Mammary epithelial cell (primary cell): ENCODE data around the gene SLC9A9.

Experiments used
- EZH2 ChIP-seq: IDR thresholded peaks from 2 replicates; pipeline ENCODE4 v1.6.1; 2012; ENCODE audit warnings: low read length, inconsistent platforms, borderline replicate concordance
- TF ChIP-seq, protein P1 (sequence below), 2 donors: IDR thresholded peaks in 1 of 2; conservative IDR thresholded peaks in 1 of 2; 2 replicates each; pipeline ENCODE4 v1.5.1; 2011 to 2012; ENCODE audit warnings: inconsistent platforms in 2 of 2, low read length in 2 of 2, mild to moderate bottlenecking in 2 of 2, control low read depth in 1 of 2, low read depth in 1 of 2; ENCODE audit not compliant: insufficient read depth in 1 of 2; ENCODE audit errors: extremely low read depth in 1 of 2

DNA sequence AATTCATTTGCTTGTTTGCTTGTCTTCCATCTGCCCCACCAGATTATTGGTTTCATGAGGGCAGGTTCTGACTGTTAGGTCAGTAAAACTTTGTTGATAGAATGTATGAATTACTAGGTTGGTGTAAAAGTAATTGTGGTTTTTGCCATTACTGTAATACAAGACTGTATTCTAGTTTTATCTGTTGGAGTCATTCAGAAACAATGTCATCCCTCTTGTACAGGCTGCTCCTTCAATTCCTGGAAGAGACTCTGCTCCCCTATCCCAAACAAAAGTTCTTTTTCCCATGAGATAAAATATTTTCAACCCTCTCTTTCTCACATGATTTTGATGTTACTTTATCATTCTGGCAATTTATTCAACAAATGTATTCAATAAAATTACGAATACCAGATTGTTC lies 613.7 kb downstream of the SLC9A9 start:
- TF ChIP-seq, protein P1, sequence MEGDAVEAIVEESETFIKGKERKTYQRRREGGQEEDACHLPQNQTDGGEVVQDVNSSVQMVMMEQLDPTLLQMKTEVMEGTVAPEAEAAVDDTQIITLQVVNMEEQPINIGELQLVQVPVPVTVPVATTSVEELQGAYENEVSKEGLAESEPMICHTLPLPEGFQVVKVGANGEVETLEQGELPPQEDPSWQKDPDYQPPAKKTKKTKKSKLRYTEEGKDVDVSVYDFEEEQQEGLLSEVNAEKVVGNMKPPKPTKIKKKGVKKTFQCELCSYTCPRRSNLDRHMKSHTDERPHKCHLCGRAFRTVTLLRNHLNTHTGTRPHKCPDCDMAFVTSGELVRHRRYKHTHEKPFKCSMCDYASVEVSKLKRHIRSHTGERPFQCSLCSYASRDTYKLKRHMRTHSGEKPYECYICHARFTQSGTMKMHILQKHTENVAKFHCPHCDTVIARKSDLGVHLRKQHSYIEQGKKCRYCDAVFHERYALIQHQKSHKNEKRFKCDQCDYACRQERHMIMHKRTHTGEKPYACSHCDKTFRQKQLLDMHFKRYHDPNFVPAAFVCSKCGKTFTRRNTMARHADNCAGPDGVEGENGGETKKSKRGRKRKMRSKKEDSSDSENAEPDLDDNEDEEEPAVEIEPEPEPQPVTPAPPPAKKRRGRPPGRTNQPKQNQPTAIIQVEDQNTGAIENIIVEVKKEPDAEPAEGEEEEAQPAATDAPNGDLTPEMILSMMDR (conservative IDR thresholded peaks at IDR 0.05 in 1 of 2, IDR thresholded peaks at IDR 0.05 in 1 of 2; ENCODE audit: extremely low read depth in 1 of 2, insufficient read depth in 1 of 2, low read depth in 1 of 2, low read length in 2 of 2) = no peak
- TF ChIP-seq EZH2 = no peak
